ENCODE data around the gene CARD10. TPM values are rescaled to one million over a fixed set of nuclear protein-coding genes. Genes with fewer than 3 reads are reported as not detected.

Gene CARD10
- total and polyA plus RNA-seq, 2 of the 13 experiments (the other 11 are each of a cell fraction or from before 2014, with no cell fraction given): 35.2 to 55.8 TPM

DNA sequence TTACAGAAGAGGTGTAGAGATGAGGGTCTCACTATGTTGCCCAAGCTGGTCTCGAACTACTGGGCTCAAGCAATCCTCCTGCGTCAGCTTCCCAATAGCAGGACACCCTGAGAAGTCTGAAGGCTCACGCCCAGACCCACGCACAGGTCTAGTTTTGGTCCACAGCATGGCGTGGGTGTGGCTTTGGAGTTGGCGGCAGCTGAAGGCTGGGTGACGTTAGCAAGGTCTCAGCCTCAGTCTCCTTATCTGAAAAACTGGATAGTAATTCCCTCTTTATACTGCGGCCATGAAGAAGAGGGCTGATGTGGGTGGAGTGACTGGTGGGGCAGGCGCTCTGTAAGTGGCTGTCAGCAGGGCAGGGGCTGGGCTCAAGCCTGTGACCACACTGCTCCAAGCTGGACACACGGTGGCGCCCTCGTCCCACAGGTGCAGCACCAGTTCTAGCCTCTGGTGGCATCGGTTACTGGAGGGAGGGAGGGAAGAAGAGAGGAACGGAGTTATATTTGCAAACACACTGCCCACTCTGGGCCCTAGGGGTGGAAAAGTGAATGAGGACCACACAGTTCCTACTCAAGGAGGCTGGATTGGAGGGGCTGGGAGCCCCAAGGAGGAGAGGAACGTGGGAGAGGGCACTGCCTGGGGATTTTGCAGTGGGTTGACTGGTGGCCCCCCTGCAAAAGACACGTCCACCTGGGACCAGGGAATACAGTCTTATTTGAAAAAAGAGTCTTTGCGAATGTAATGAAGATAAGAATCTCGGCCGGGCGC, 19.6 kb upstream of the CARD10 start (continued):
- TF ChIP-seq, protein P1, sequence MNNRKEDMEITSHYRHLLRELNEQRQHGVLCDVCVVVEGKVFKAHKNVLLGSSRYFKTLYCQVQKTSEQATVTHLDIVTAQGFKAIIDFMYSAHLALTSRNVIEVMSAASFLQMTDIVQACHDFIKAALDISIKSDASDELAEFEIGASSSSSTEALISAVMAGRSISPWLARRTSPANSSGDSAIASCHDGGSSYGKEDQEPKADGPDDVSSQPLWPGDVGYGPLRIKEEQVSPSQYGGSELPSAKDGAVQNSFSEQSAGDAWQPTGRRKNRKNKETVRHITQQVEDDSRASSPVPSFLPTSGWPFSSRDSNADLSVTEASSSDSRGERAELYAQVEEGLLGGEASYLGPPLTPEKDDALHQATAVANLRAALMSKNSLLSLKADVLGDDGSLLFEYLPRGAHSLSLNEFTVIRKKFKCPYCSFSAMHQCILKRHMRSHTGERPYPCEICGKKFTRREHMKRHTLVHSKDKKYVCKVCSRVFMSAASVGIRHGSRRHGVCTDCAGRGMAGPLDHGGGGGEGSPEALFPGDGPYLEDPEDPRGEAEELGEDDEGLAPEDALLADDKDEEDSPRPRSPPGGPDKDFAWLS (CRISPR knock-in tag; IDR thresholded peaks at IDR 0.05; ENCODE audit: borderline replicate concordance): no peak
- TF ChIP-seq CCAR2 (optimal IDR thresholded peaks at IDR 0.05; ENCODE audit: low read depth, low read length) (no peak), SAP130 (CRISPR knock-in tag; IDR thresholded peaks at IDR 0.05; ENCODE audit: low read depth) (peak; percentile 75), SP4 (CRISPR knock-in tag; IDR thresholded peaks at IDR 0.05) (peak; percentile 67; the same call in 1 of the 2 replicates), KMT2A (CRISPR knock-in tag; IDR thresholded peaks at IDR 0.05) (no peak), ZNF292 (CRISPR knock-in tag; IDR thresholded peaks at IDR 0.05; ENCODE audit: borderline replicate concordance, low read depth) (peak; percentile 26; the same call in 1 of the 2 replicates), MXD4 (CRISPR knock-in tag; IDR thresholded peaks at IDR 0.05) (no peak), JUN (CRISPR knock-in tag; IDR thresholded peaks at IDR 0.05) (no peak), PHF8 (CRISPR knock-in tag; IDR thresholded peaks at IDR 0.05) (no peak), CBX5 (CRISPR knock-in tag; IDR thresholded peaks at IDR 0.05; ENCODE audit: borderline replicate concordance) (peak; percentile 62; the same call in 1 of the 2 replicates), ZNF225 (CRISPR knock-in tag; IDR thresholded peaks at IDR 0.05) (no peak), ZNF563 (CRISPR knock-in tag; IDR thresholded peaks at IDR 0.05) (no peak), ISX (CRISPR knock-in tag; conservative IDR thresholded peaks at IDR 0.05) (no peak), KDM3A (CRISPR knock-in tag; IDR thresholded peaks at IDR 0.05; ENCODE audit: low read depth) (peak; percentile 83), POLR2AphosphoS5 (IDR thresholded peaks at IDR 0.05; ENCODE audit: low read depth, low read length) (no peak), ZNF138 (CRISPR knock-in tag; IDR thresholded peaks at IDR 0.05; ENCODE audit: low read depth) (no peak), DR1 (CRISPR knock-in tag; IDR thresholded peaks at IDR 0.05) (no peak), SNRNP70 (IDR thresholded peaks at IDR 0.05; ENCODE audit: low read depth, low read length) (no peak), ZSCAN29 (CRISPR knock-in tag; conservative IDR thresholded peaks at IDR 0.05) (peak; percentile 69; the same call in 1 of the 2 replicates), EP300 (IDR thresholded peaks at IDR 0.05; ENCODE audit: low read depth in 2 of 2, low read length in 2 of 2) (peak; percentile 27 to 36; a peak in 2 of 4 replicates), EP300 (CRISPR knock-in tag; IDR thresholded peaks at IDR 0.05; ENCODE audit: borderline replicate concordance) (no peak), ATF7 (IDR thresholded peaks at IDR 0.05) (no peak), ATF7 (CRISPR knock-in tag; IDR thresholded peaks at IDR 0.05) (0 out of 2 replicates have a peak, but pooled peaks have one; percentile 52)
- TF ChIP-seq, protein P2, sequence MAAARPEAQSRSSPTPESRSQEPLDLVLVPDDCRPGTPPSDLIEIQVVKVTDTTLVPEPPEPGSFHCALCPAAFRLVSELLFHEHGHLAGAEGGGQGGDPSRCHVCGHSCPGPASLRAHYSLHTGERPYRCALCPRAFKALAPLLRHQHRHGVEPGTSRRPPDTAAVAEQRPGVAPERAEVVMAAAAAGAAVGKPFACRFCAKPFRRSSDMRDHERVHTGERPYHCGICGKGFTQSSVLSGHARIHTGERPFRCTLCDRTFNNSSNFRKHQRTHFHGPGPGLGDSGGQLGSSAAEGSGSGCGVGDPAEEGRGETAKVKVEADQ (CRISPR knock-in tag; IDR thresholded peaks at IDR 0.05; ENCODE audit: borderline replicate concordance): no peak
- TF ChIP-seq, protein P3, sequence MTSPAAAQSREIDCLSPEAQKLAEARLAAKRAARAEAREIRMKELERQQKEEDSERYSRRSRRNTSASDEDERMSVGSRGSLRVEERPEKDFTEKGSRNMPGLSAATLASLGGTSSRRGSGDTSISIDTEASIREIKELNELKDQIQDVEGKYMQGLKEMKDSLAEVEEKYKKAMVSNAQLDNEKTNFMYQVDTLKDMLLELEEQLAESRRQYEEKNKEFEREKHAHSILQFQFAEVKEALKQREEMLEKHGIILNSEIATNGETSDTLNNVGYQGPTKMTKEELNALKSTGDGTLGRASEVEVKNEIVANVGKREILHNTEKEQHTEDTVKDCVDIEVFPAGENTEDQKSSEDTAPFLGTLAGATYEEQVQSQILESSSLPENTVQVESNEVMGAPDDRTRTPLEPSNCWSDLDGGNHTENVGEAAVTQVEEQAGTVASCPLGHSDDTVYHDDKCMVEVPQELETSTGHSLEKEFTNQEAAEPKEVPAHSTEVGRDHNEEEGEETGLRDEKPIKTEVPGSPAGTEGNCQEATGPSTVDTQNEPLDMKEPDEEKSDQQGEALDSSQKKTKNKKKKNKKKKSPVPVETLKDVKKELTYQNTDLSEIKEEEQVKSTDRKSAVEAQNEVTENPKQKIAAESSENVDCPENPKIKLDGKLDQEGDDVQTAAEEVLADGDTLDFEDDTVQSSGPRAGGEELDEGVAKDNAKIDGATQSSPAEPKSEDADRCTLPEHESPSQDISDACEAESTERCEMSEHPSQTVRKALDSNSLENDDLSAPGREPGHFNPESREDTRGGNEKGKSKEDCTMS (CRISPR knock-in tag; conservative IDR thresholded peaks at IDR 0.05): no peak

All from HepG2 (cell line).